ENCODE results near the gene CPNE7. TPM values are rescaled to one million over a fixed set of nuclear protein-coding genes. Genes with fewer than 3 reads are reported as not detected.

Gene CPNE7
- total RNA-seq, result not detected
- long read RNA-seq, result 0 reads

GRCh38 chr16:89575247-89576152 is at the start of gene CPNE7:
CPNE7 (plus strand) TSS chr16:89575758; CDS start chr16:89575898, 140 bp downstream.
- intact Hi-C loops (cut with DNase I), result no loop called here
- no peak for DNase-seq (ENCODE audit: low spot score)

GRCh38 chr16:89529097-89529496 is 46.5 kb upstream of the CPNE7 start:
- intact Hi-C loops (cut with DNase I), result no loop called here
- DNase-seq (ENCODE audit: low spot score), result no peak

GRCh38 chr16:89530401-89531381 is 44.9 kb upstream of the CPNE7 start:
- no peak for DNase-seq (ENCODE audit: low spot score)
- intact Hi-C loops (cut with DNase I), result no loop called here

GRCh38 chr16:89531821-89532526 is 43.6 kb upstream of the CPNE7 start:
- no peak for DNase-seq (ENCODE audit: low spot score)
- intact Hi-C loops (cut with DNase I), result no loop called here

GRCh38 chr16:89534252-89534756 is 41.3 kb upstream of the CPNE7 start:
- no peak for DNase-seq (ENCODE audit: low spot score)

GRCh38 chr16:89536371-89536770 is 39.2 kb upstream of the CPNE7 start:
- intact Hi-C loops (cut with DNase I), result no loop called here
- DNase-seq (ENCODE audit: low spot score), result no peak

More at GRCh38 chr16:89534252-89534756, 41.3 kb upstream of the CPNE7 start:
- intact Hi-C loops (cut with DNase I), result no loop called here

GRCh38 chr16:89536886-89537548 is 38.5 kb upstream of the CPNE7 start:
- DNase-seq (ENCODE audit: low spot score), result no peak
- intact Hi-C loops (cut with DNase I), result no loop called here

- no peak for DNase-seq (ENCODE audit: low spot score)
- intact Hi-C loops (cut with DNase I), result no loop called here
Measured at GRCh38 chr16:89537549-89537925, 38.0 kb upstream of the CPNE7 start.

GRCh38 chr16:89538286-89538685 is 37.3 kb upstream of the CPNE7 start:
- DNase-seq (ENCODE audit: low spot score), result no peak
- intact Hi-C loops (cut with DNase I), result no loop called here

GRCh38 chr16:89540557-89540956 is 35.0 kb upstream of the CPNE7 start:
- no peak for DNase-seq (ENCODE audit: low spot score)
- intact Hi-C loops (cut with DNase I), result no loop called here

GRCh38 chr16:89541792-89542191 is 33.8 kb upstream of the CPNE7 start:
- intact Hi-C loops (cut with DNase I), result no loop called here
- DNase-seq (ENCODE audit: low spot score), result no peak

GRCh38 chr16:89544113-89544512 is 31.4 kb upstream of the CPNE7 start:
- DNase-seq (ENCODE audit: low spot score), result no peak
- intact Hi-C loops (cut with DNase I), result no loop called here

GRCh38 chr16:89544713-89545043 is 30.9 kb upstream of the CPNE7 start:
- intact Hi-C loops (cut with DNase I), result no loop called here

GRCh38 chr16:89545044-89545830 is 30.3 kb upstream of the CPNE7 start:
- no peak for DNase-seq (ENCODE audit: low spot score)
- intact Hi-C loops (cut with DNase I), result no loop called here

More at GRCh38 chr16:89544713-89545043, 30.9 kb upstream of the CPNE7 start:
- DNase-seq (ENCODE audit: low spot score), result no peak

- no peak for DNase-seq (ENCODE audit: low spot score)
- intact Hi-C loops (cut with DNase I), result no loop called here
Measured at GRCh38 chr16:89545831-89546574, 29.6 kb upstream of the CPNE7 start.

GRCh38 chr16:89546781-89547180 is 28.8 kb upstream of the CPNE7 start:
- no peak for DNase-seq (ENCODE audit: low spot score)
- intact Hi-C loops (cut with DNase I), result no loop called here

GRCh38 chr16:89547291-89547690 is 28.3 kb upstream of the CPNE7 start:
- no peak for DNase-seq (ENCODE audit: low spot score)
- intact Hi-C loops (cut with DNase I), result no loop called here

- no peak for DNase-seq (ENCODE audit: low spot score)
- intact Hi-C loops (cut with DNase I), result no loop called here
Measured at GRCh38 chr16:89547860-89548259, 27.7 kb upstream of the CPNE7 start.

Measured in cardiac septum (tissue), 1 donor.